ENCODE results near the gene BMPR1B. TPM values are rescaled to one million over a fixed set of nuclear protein-coding genes. Genes with fewer than 3 reads are reported as not detected.

BMPR1B gene
- total RNA-seq, 2 experiments from 2014 or later, result not detected

DNA sequence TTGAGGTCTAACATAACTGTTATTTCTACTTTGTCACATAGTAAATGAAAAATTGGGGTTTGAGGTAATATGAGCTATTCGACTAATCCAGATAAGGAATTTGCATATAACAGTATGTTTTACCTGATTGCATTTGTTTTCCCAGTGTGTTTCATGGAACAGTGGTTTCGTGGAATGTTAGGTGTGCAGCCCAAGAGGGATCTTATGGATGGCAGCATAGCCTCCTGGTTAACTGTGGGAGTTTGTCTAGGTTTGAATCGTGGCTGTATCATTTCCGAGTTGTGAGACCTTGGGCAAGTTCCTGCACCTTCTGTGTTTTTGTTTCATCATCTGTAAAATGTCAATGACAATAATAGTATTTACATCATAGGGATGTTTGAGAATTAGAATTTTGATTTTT, 7.9 kb downstream of the BMPR1B start:
- Mint-ChIP-seq H3K9me3 (no peaks in the 10 kb centered on the region), H3K36me3 (ENCODE audit: low read depth) (no peaks in the 10 kb centered on the region), H3K4me3 (no peak overlapping the region), H3K27ac (no peak overlapping the region), H3K27me3 (peaks cover 31% of the 10 kb centered on the region), H3K4me1 (ENCODE audit: low read depth) (no peaks in the 10 kb centered on the region)
- Histone ChIP-seq H3K4me1 (ENCODE audit: insufficient read depth, low read length) (no peaks in the 10 kb centered on the region), H3K27ac (ENCODE audit: low read depth in 1 of 2, low read length in 2 of 2) (no peak overlapping the region), H3K9me3 (ENCODE audit: control insufficient read depth in 1 of 2, insufficient read depth in 1 of 2, low read length in 2 of 2) (no peaks in the 10 kb centered on the region), H3K4me3 (ENCODE audit: low read length) (no peak overlapping the region), H3K27me3 (ENCODE audit: control insufficient read depth in 1 of 2, insufficient read depth in 2 of 2, low read length in 2 of 2) (peaks cover 3 to 32% of the 10 kb centered on the region in 2 experiments), H3K36me3 (ENCODE audit: insufficient read depth, low read length) (no peaks in the 10 kb centered on the region)
- TF ChIP-seq, protein P1, sequence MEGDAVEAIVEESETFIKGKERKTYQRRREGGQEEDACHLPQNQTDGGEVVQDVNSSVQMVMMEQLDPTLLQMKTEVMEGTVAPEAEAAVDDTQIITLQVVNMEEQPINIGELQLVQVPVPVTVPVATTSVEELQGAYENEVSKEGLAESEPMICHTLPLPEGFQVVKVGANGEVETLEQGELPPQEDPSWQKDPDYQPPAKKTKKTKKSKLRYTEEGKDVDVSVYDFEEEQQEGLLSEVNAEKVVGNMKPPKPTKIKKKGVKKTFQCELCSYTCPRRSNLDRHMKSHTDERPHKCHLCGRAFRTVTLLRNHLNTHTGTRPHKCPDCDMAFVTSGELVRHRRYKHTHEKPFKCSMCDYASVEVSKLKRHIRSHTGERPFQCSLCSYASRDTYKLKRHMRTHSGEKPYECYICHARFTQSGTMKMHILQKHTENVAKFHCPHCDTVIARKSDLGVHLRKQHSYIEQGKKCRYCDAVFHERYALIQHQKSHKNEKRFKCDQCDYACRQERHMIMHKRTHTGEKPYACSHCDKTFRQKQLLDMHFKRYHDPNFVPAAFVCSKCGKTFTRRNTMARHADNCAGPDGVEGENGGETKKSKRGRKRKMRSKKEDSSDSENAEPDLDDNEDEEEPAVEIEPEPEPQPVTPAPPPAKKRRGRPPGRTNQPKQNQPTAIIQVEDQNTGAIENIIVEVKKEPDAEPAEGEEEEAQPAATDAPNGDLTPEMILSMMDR (IDR thresholded peaks at IDR 0.05), result no peak
- DNase-seq (no peak), ATAC-seq (ENCODE audit: poor library complexity) (no peak)
- CTCF ChIA-PET, result no interaction called here
- intact Hi-C loops (cut with DNase I, micrococcal nuclease), result no loop called here
- POLR2A ChIA-PET, result no interaction called here

DNA sequence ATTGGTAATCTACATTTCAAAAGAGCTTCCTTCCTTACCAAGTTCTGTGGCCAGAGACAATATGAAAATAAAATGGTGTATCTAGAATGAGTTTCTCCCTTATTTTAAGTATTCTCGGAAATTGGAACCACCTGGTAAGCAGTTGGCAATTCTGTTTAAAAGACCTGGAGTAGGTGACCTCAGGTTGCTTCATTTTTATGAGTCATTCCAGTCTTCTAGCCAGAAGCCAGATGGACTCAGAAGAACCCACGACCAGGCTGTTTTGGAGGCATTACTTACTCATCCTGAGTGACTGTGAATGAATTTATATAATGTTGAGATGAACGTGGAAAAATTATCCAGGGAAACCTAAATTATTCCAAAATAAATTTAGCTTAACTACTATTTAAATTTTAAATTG, 9.1 kb downstream of the BMPR1B start:
- no peaks in the 10 kb centered on the region for H3K9me3 Mint-ChIP-seq
- no peak overlapping the region for H3K27ac Mint-ChIP-seq
- peaks cover 27% of the 10 kb centered on the region for H3K27me3 Mint-ChIP-seq
- H3K27me3 ChIP-seq (ENCODE audit: control insufficient read depth in 1 of 2, insufficient read depth in 2 of 2, low read length in 2 of 2), result peaks cover 3 to 22% of the 10 kb centered on the region in 2 experiments
- H3K4me3 ChIP-seq (ENCODE audit: low read length), result no peak overlapping the region
- H3K4me1 ChIP-seq (ENCODE audit: insufficient read depth, low read length), result no peaks in the 10 kb centered on the region
- H3K36me3 Mint-ChIP-seq (ENCODE audit: low read depth), result no peaks in the 10 kb centered on the region
- H3K9me3 ChIP-seq (ENCODE audit: control insufficient read depth in 1 of 2, insufficient read depth in 1 of 2, low read length in 2 of 2), result no peaks in the 10 kb centered on the region
- no peak overlapping the region for H3K27ac ChIP-seq (ENCODE audit: low read depth in 1 of 2, low read length in 2 of 2)
- no peaks in the 10 kb centered on the region for H3K36me3 ChIP-seq (ENCODE audit: insufficient read depth, low read length)
- no peak overlapping the region for H3K4me3 Mint-ChIP-seq
- ChIA-PET POLR2A (no interaction called here), CTCF (no interaction called here)
- intact Hi-C loops (cut with DNase I, micrococcal nuclease), result no loop called here
- DNase-seq (no peak), ATAC-seq (ENCODE audit: poor library complexity) (no peak)
- TF ChIP-seq, protein P1 (IDR thresholded peaks at IDR 0.05), result no peak
- H3K4me1 Mint-ChIP-seq (ENCODE audit: low read depth), result no peaks in the 10 kb centered on the region

GRCh38 chr4:94767446-94767845, 9.7 kb downstream of the BMPR1B start:
- no peaks in the 10 kb centered on the region for H3K4me1 ChIP-seq (ENCODE audit: insufficient read depth, low read length)
- Mint-ChIP-seq H3K4me3 (no peak overlapping the region), H3K4me1 (ENCODE audit: low read depth) (no peaks in the 10 kb centered on the region), H3K36me3 (ENCODE audit: low read depth) (no peaks in the 10 kb centered on the region), H3K27ac (no peak overlapping the region), H3K9me3 (no peaks in the 10 kb centered on the region), H3K27me3 (peaks cover 23% of the 10 kb centered on the region)
- intact Hi-C loops (cut with DNase I, micrococcal nuclease), result no loop called here
- DNase-seq (no peak), ATAC-seq (ENCODE audit: poor library complexity) (no peak)
- ChIA-PET POLR2A (no interaction called here), CTCF (no interaction called here)
- H3K4me3 ChIP-seq (ENCODE audit: low read length), result no peak overlapping the region
- no peaks in the 10 kb centered on the region for H3K9me3 ChIP-seq (ENCODE audit: control insufficient read depth in 1 of 2, insufficient read depth in 1 of 2, low read length in 2 of 2)
- TF ChIP-seq, protein P1 (IDR thresholded peaks at IDR 0.05), result no peak
- no peak overlapping the region for H3K27ac ChIP-seq (ENCODE audit: low read depth in 1 of 2, low read length in 2 of 2)
- no peaks in the 10 kb centered on the region for H3K36me3 ChIP-seq (ENCODE audit: insufficient read depth, low read length)
- H3K27me3 ChIP-seq (ENCODE audit: control insufficient read depth in 1 of 2, insufficient read depth in 2 of 2, low read length in 2 of 2), result peaks cover 3 to 16% of the 10 kb centered on the region in 2 experiments
